Measurements from ENCODE around the gene SLC25A45.
"Not testable (repeated sequence)": the region's sequence is repeated elsewhere in the genome, so short reads cannot be mapped to it uniquely, and the experiment has no call there.

SLC25A45 gene

GRCh38 chr11:65354265-65355012, 28.0 kb downstream of the SLC25A45 start, which contains the start of gene TIGD3:
Gene TIGD3, plus strand, starts transcription at chr11:65354751. Its CDS starts 1,058 bp downstream, at chr11:65355809.
- Mint-ChIP-seq H3K4me3 (peak within 1 kb of the TSS; percentile 79), H3K36me3 (ENCODE audit: low read depth) (peaks cover 41% of the 10 kb centered on the region), H3K9me3 (no peaks in the 10 kb centered on the region)

DNA sequence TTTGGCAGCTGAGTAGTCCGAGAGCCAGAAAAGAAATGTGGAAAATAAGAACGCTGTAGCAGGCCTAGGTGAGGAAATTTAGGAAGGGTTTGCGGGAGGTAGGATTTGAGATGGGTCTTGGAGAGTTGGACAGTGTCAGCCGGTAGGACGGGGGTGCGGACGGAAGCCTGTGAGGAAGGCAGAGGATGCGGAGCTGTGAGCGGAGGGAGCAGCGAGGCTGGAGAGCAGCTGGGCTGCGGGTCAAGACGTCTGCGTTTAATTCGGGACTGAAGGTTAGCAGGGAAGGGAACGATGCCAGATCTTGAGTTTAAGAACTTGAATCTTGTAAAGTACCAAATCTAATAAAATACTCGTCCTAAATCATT, 28.6 kb downstream of the SLC25A45 start:
- no peaks in the 10 kb centered on the region for H3K27me3 Mint-ChIP-seq
- H3K27ac Mint-ChIP-seq: peak overlapping the region; percentile 71
- H3K4me1 Mint-ChIP-seq (ENCODE audit: low read depth): peaks cover 17% of the 10 kb centered on the region
- peak overlapping the region; percentile 62 for H3K4me3 Mint-ChIP-seq
- H3K36me3 Mint-ChIP-seq (ENCODE audit: low read depth): peaks cover 46% of the 10 kb centered on the region
- no peaks in the 10 kb centered on the region for H3K9me3 Mint-ChIP-seq
- DNase-seq: no peak

More at GRCh38 chr11:65354265-65355012, 28.0 kb downstream of the SLC25A45 start, which contains the start of gene TIGD3:
- Mint-ChIP-seq H3K27ac (peak within 1 kb of the TSS; percentile 85), H3K4me1 (ENCODE audit: low read depth) (peaks cover 17% of the 10 kb centered on the region), H3K27me3 (no peaks in the 10 kb centered on the region)
- peak; percentile 98 for DNase-seq

GRCh38 chr11:65353376-65353775, 29.1 kb downstream of the SLC25A45 start:
- peaks cover 17% of the 10 kb centered on the region for H3K4me1 Mint-ChIP-seq (ENCODE audit: low read depth)
- peak overlapping the region; percentile 62 for H3K4me3 Mint-ChIP-seq
- H3K27me3 Mint-ChIP-seq: no peaks in the 10 kb centered on the region
- DNase-seq: no peak
- H3K9me3 Mint-ChIP-seq: no peaks in the 10 kb centered on the region
- H3K36me3 Mint-ChIP-seq (ENCODE audit: low read depth): peaks cover 51% of the 10 kb centered on the region
- H3K27ac Mint-ChIP-seq: peak overlapping the region; percentile 71

DNA sequence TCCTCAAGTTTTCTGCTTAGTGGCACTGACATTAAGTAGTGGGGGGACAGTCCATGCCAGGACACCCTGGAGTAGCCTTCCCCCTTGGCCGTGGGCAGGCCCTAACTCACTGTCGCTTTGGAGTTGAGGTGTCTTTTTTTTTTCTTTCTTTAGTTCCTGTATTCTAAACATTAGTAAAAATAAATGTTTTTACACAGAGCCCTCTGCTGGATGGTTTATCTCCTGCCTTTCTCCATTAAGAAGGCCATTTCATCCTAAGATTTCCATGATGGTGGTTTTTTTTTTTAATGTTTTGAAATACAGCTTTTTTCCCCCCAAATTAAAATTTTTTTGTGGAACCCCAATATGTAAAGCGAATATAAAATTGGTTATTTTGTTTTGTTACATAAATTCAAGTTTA, 29.7 kb downstream of the SLC25A45 start:
- Mint-ChIP-seq H3K36me3 (ENCODE audit: low read depth) (peaks cover 57% of the 10 kb centered on the region), H3K4me3 (no peak overlapping the region), H3K4me1 (ENCODE audit: low read depth) (peaks cover 17% of the 10 kb centered on the region), H3K27me3 (no peaks in the 10 kb centered on the region), H3K9me3 (no peaks in the 10 kb centered on the region), H3K27ac (peak overlapping the region; percentile 57)
- no peak for DNase-seq

DNA sequence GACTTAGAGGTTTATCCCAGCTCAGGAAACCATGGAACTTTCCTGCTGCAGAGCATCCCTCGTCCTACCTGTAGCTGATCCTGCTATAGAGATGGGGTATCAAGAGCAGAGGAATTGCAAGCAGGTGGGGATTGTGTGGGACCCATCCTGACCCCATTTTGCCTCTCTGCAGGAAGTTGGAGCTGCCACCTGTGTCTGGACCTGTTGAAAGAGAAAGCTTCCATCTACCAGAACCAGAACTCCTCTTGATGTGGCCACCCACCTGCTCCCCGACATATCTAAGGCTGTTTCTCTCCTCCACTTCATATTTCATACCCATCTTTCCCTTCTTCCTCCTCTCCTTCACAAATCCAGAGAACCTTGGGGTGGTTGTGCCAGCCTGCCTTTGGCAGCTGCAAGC, 30.9 kb downstream of the SLC25A45 start:
- DNase-seq: no peak
- Mint-ChIP-seq H3K27ac (peak overlapping the region; percentile 67), H3K27me3 (no peaks in the 10 kb centered on the region), H3K4me3 (no peak overlapping the region), H3K9me3 (no peaks in the 10 kb centered on the region), H3K36me3 (ENCODE audit: low read depth) (peaks cover 64% of the 10 kb centered on the region), H3K4me1 (ENCODE audit: low read depth) (peaks cover 17% of the 10 kb centered on the region)

DNA sequence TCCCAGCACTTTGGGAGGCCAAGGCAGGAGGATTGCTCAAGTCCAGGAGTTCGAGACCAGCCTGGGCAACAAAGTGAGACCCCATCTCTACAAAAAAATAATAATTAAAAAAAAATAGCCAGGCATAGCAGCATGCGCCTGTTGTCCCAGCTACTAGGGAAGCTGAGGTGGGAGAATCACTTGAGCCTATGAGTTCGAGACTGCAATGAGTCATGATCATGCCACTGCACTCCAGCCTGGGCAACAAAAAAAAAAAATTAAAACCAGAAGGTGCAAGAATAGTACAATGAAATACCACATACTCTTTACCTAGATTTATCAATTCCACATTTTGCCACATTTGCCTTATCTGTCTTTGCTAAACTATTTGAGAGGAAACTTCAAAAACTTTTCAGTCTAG, 40.6 kb downstream of the SLC25A45 start:
- H3K36me3 Mint-ChIP-seq (ENCODE audit: low read depth): peaks cover 82% of the 10 kb centered on the region
- peaks cover 22% of the 10 kb centered on the region for H3K4me1 Mint-ChIP-seq (ENCODE audit: low read depth)
- no peak overlapping the region for H3K4me3 Mint-ChIP-seq
- H3K27me3 Mint-ChIP-seq: no peaks in the 10 kb centered on the region
- H3K27ac Mint-ChIP-seq: no peak overlapping the region
- no peaks in the 10 kb centered on the region for H3K9me3 Mint-ChIP-seq
- no peak for DNase-seq

GRCh38 chr11:65340226-65340625, 42.2 kb downstream of the SLC25A45 start:
- Mint-ChIP-seq H3K9me3 (no peaks in the 10 kb centered on the region), H3K4me1 (ENCODE audit: low read depth) (peaks cover 28% of the 10 kb centered on the region), H3K36me3 (ENCODE audit: low read depth) (peaks cover 77% of the 10 kb centered on the region), H3K4me3 (no peak overlapping the region), H3K27ac (peak overlapping the region; percentile 69), H3K27me3 (no peaks in the 10 kb centered on the region)
- DNase-seq: no peak

DNA sequence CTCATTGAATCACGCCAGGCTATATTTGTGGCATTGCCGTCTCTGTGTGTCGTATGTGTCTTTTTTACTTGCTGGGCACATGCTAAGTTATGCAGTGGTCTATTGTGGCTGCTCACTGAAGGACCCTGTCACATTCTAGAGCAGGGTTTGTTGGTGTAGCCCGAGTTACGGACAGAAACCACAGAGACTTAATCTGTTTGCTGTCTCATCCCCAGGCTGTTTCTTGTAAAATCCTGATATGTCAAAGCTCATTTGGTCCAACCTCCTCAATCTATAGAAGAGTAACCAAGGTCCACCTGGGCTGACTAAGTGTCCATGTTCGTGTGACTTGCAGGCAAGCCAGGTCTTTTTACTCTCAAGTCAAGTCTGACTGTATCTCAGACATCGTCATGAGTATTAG, 43.8 kb downstream of the SLC25A45 start:
- no peaks in the 10 kb centered on the region for H3K27me3 Mint-ChIP-seq
- H3K4me1 Mint-ChIP-seq (ENCODE audit: low read depth): peaks cover 36% of the 10 kb centered on the region
- H3K4me3 Mint-ChIP-seq: no peak overlapping the region
- H3K27ac Mint-ChIP-seq: peak overlapping the region; percentile 35
- H3K36me3 Mint-ChIP-seq (ENCODE audit: low read depth): peaks cover 74% of the 10 kb centered on the region
- H3K9me3 Mint-ChIP-seq: no peaks in the 10 kb centered on the region
- DNase-seq: no peak

DNA sequence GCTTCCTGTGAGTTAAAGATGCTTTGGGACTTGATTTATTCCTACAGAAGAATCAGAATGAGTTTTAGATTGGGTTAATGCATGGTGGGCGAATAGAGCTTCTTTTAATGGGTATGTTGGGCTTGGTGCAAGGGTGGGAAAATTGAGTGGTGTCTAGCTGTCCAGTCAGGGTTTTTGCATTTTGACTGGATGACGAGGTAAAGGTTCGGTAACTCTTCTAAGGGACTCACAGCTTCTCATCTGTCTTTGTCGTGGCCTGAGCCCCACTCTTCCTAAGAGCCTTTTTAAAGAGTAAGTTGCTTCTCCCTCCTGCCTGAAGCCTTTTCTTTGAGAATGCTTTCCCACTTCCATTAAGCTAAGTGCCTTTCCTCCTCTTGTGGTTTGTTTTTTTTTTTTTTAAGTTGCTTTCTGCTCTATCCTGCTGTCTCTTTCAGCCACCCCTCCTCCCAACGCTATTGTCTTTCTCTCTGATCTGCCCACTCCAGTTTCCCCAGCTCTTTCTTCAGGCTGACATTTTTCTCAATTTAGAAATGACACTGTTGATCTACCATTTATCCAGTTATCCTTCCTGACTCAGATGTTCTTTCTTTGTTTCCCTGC, 47.6 kb downstream of the SLC25A45 start:
- no peak for DNase-seq
- Mint-ChIP-seq H3K4me3 (peak overlapping the region; percentile 90), H3K4me1 (ENCODE audit: low read depth) (peaks cover 38% of the 10 kb centered on the region)

GRCh38 chr11:65332591-65332990, 49.9 kb downstream of the SLC25A45 start:
- Mint-ChIP-seq H3K4me1 (ENCODE audit: low read depth) (peaks cover 27% of the 10 kb centered on the region), H3K36me3 (ENCODE audit: low read depth) (peaks cover 26% of the 10 kb centered on the region)
- H3K9me3 Mint-ChIP-seq, H3K4me3 Mint-ChIP-seq, H3K27me3 Mint-ChIP-seq, DNase-seq, H3K27ac Mint-ChIP-seq: not testable (repeated sequence)

More for the DNA sequence above, 47.6 kb downstream of the SLC25A45 start:
- Mint-ChIP-seq H3K27me3 (no peaks in the 10 kb centered on the region), H3K9me3 (no peaks in the 10 kb centered on the region), H3K36me3 (ENCODE audit: low read depth) (peaks cover 41% of the 10 kb centered on the region), H3K27ac (peak overlapping the region; percentile 85)

DNA sequence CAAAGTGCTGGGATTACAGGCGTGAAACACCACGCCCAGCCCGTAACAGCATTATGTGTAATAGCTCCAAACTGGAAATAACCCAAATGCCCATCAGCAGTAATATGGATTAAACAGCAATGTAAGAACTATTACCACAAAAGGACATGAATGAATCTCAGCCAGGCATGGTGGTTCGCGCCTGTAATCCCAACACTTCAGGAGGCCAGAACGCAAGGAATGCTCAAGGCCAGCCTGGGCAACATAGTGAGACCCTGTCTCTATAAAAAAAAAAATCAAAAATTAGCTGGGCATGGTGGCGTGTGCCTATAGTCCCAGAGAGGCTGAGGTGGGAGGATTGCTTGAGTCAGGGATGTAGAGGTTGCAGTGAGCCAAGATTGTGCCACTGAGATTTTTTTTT, 51.9 kb downstream of the SLC25A45 start:
- H3K4me1 Mint-ChIP-seq (ENCODE audit: low read depth): peaks cover 22% of the 10 kb centered on the region
- H3K4me3 Mint-ChIP-seq: no peak overlapping the region
- H3K27ac Mint-ChIP-seq: no peak overlapping the region
- no peaks in the 10 kb centered on the region for H3K9me3 Mint-ChIP-seq
- peaks cover 19% of the 10 kb centered on the region for H3K36me3 Mint-ChIP-seq (ENCODE audit: low read depth)
- DNase-seq: no peak
- H3K27me3 Mint-ChIP-seq: no peaks in the 10 kb centered on the region

DNA sequence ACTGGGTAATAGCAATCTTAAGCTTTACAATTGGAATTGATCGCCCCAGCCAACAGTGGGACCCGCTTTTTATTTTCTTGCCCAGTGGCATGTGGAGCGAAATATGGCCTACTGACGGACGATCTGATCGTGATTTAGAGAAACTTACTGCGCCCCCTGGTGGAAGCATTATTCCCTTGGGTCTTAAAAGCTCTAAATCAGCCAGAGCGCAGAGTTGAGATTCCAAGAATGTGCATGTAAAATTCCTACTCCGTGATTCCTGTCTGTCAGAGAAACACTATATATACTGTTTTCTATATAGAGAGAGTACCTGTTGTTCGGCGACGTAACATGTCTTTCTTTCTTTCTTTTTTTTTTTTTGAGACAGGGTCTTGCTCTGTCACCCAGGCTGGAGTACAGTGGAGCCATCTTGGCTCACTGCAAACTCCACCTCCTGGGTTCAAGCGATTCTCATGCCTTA, 52.5 kb downstream of the SLC25A45 start:
- no peaks in the 10 kb centered on the region for H3K27me3 Mint-ChIP-seq
- peaks cover 13% of the 10 kb centered on the region for H3K36me3 Mint-ChIP-seq (ENCODE audit: low read depth)
- H3K4me1 Mint-ChIP-seq (ENCODE audit: low read depth): peaks cover 16% of the 10 kb centered on the region
- peak overlapping the region; percentile 23 for H3K27ac Mint-ChIP-seq
- H3K9me3 Mint-ChIP-seq: no peaks in the 10 kb centered on the region
- peak; percentile 79 for DNase-seq
- H3K4me3 Mint-ChIP-seq: no peak overlapping the region

DNA sequence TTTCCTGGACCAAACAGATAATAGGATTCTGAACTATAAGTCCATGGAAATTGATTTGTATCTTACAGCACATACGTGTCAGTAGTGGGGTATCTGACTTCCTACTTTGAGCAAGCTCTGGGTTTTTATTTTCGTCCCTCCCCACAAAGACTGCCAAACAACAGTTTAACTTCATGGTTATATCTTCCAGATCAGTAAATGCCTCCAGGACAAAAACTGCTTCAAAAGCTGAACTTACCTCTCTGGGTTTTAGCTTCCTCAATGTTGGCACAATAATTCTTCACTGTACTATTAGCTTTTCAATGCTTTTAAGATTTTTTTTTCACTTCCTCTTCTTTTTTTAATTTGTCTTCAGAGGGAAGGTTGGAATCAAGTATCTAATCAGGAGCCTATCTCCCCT, 53.0 kb downstream of the SLC25A45 start:
- Mint-ChIP-seq H3K4me1 (ENCODE audit: low read depth) (peaks cover 11% of the 10 kb centered on the region), H3K27me3 (no peaks in the 10 kb centered on the region), H3K9me3 (no peaks in the 10 kb centered on the region), H3K27ac (no peak overlapping the region), H3K36me3 (ENCODE audit: low read depth) (peaks cover 8% of the 10 kb centered on the region), H3K4me3 (no peak overlapping the region)
- no peak for DNase-seq

GRCh38 chr11:65327021-65327420, 55.4 kb downstream of the SLC25A45 start:
- Mint-ChIP-seq H3K4me3 (no peak overlapping the region), H3K9me3 (no peaks in the 10 kb centered on the region), H3K4me1 (ENCODE audit: low read depth) (peaks cover 8% of the 10 kb centered on the region), H3K36me3 (ENCODE audit: low read depth) (no peaks in the 10 kb centered on the region), H3K27me3 (peaks cover 3% of the 10 kb centered on the region), H3K27ac (no peak overlapping the region)
- no peak for DNase-seq

GRCh38 chr11:65325435-65325834, 57.0 kb downstream of the SLC25A45 start:
- DNase-seq: no peak
- H3K9me3 Mint-ChIP-seq: no peaks in the 10 kb centered on the region
- H3K4me3 Mint-ChIP-seq: no peak overlapping the region
- H3K4me1 Mint-ChIP-seq (ENCODE audit: low read depth): peaks cover 8% of the 10 kb centered on the region
- peaks cover 3% of the 10 kb centered on the region for H3K27me3 Mint-ChIP-seq
- peaks cover 2% of the 10 kb centered on the region for H3K36me3 Mint-ChIP-seq (ENCODE audit: low read depth)
- H3K27ac Mint-ChIP-seq: no peak overlapping the region
